Adrenal gland (tissue), 12 donors: ENCODE results near the gene PANK1. TPM values are rescaled to one million over a fixed set of nuclear protein-coding genes. Genes with fewer than 3 reads are reported as not detected.

ENCODE experiments used
- DNase-seq, 7 donors: peaks; one replicate each; pipeline ENCODE4 v3.0.0-alpha.2; 2019 to 2020
- H3K27ac ChIP-seq, 5 donors: fragments of 200-600 bp; sonication (generic) in 4 of 5; 1 replicate in 3 of 5; 2 replicates in 2 of 5; pipeline versions ENCODE4 v1.5.1 to v1.8.0; 2016 to 2020; ENCODE audit warnings: mild to moderate bottlenecking in 1 of 5
- H3K27me3 ChIP-seq: fragments of 200-600 bp; 2 replicates; pipeline ENCODE4 v1.8.0; 2021
- H3K36me3 ChIP-seq, 2 donors: fragments of 200-600 bp; replicated peaks in 1 of 2; 1 replicate in 1 of 2; 2 replicates in 1 of 2; pipeline versions ENCODE4 v1.5.1 to v1.8.0; 2018 to 2022
- H3K4me1 ChIP-seq, 2 donors: fragments of 200-600 bp; replicated peaks in 1 of 2; 1 replicate in 1 of 2; 2 replicates in 1 of 2; pipeline versions ENCODE4 v1.5.1 to v1.8.0; 2018 to 2021
- H3K4me3 ChIP-seq, 4 donors: fragments of 200-600 bp; sonication (generic) in 3 of 4; one replicate each; pipeline ENCODE4 v1.5.1; 2016 to 2018
- H3K9me3 ChIP-seq, 3 donors: fragments of 200-600 bp; sonication (generic) in 1 of 3; replicated peaks in 1 of 3; 1 replicate in 2 of 3; 2 replicates in 1 of 3; pipeline versions ENCODE4 v1.5.1 to v1.8.0; 2016 to 2021
- CTCF ChIP-seq, 6 experiments: fragments of 450-650 bp in 4 of 6; fragments of 200-600 bp in 2 of 6; sonication (generic) in 1 of 6; IDR thresholded peaks; 1 replicate in 5 of 6; 2 replicates in 1 of 6; pipeline versions ENCODE4 v1.5.1 to v1.8.0; 2016 to 2021; ENCODE audit warnings: antibody characterized with exemption in 6 of 6, mild to moderate bottlenecking in 2 of 6, moderate library complexity in 1 of 6
- POLR2A ChIP-seq, 2 donors: fragments of 450-650 bp; IDR thresholded peaks; one replicate each; pipeline ENCODE4 v1.6.1; 2017; ENCODE audit warnings: antibody characterized with exemption in 2 of 2, mild to moderate bottlenecking in 2 of 2, moderate library complexity in 1 of 2
- WGBS, 4 donors: extraction: QIAGEN DNeasy Blood & Tissue Kit in 2 of 4; methylation state at CpG; one replicate each; pipeline versions ENCODE4 v1.1.5 to v1.1.7; 2013 to 2017; 5-methylcytosine and 5-hydroxymethylcytosine counted together
- intact Hi-C, 2 donors: fragments of 100-400 bp; cut with DNase I; formaldehyde crosslinking; loops; one replicate each; pipeline versions ENCODE4 v1.14.1 to v1.15.0; 2022 to 2023
- polyA plus RNA-seq, 3 donors: library from polyadenylated mRNA; stranded (reverse); fragments of 200-250 nt in 2 of 3; fragments of 350-450 nt in 1 of 3; fragmentation: Illumina TruSeq in 1 of 3; extraction: RNeasy Lipid Tissue Mini Kit (QIAGEN cat#74804) in 1 of 3; gene quantifications; one replicate each; pipeline ENCODE4 v1.2.3, GENCODE V29; 2013 to 2014
- total RNA-seq, 9 donors: library from RNA; depleted of rRNA in 4 of 9; stranded (reverse); fragments of >200 nt in 4 of 9; fragments of 120-200 nt in 1 of 9; fragmentation: NEBNext Ultra II Directional in 1 of 9; extraction: Animal tissue kit (Norgen Biotek cat#: 25700) in 1 of 9; gene quantifications; one replicate each; pipeline versions ENCODE4 v1.1.0 to v1.2.4, GENCODE V29; 2013 to 2023
- donor health status: healthy with polysubstance abuse.
- donor health status: Bipolar disorder and iron deficiency.
- donor health status: DM: yes; HTN: yes; CAD: no.
- donor health status: DM: no; HTN: no; CAD: no.
- donor health status: DM: no; HTN: no; CAD: no.
- donor health status: DM: yes; HTN: yes; CAD: no.

The PANK1 gene
- total and polyA plus RNA-seq, 12 donors: 1.1 to 21.3 (median 8.5) TPM

- intact Hi-C loops: no loop called here
- no peaks in the 10 kb centered on the region for H3K4me1 ChIP-seq
- H3K9me3 ChIP-seq: no peaks in the 10 kb centered on the region
- DNase-seq: no peak
- no peaks in the 10 kb centered on the region for H3K36me3 ChIP-seq
- H3K4me3 ChIP-seq: no peak overlapping the region
- no peaks in the 10 kb centered on the region for H3K27me3 ChIP-seq
- TF ChIP-seq CTCF (IDR thresholded peaks at IDR 0.05) (no peak), POLR2A (IDR thresholded peaks at IDR 0.05) (no peak)
- 90 to 100% (median 98%) methylated on average over 1 of the region's 1 CpG for WGBS, 4 donors
- no peak overlapping the region for H3K27ac ChIP-seq
Observed at GRCh38 chr10:89666138-89666537, 21.1 kb upstream of the PANK1 start.

GRCh38 chr10:89665302-89665701 is 20.3 kb upstream of the PANK1 start:
- WGBS, 4 donors: 56 to 72% (median 65%) methylated on average over 2 of the region's 2 CpGs
- DNase-seq: no peak
- Histone ChIP-seq H3K9me3 (no peaks in the 10 kb centered on the region), H3K4me1 (no peaks in the 10 kb centered on the region), H3K27me3 (no peaks in the 10 kb centered on the region), H3K36me3 (no peaks in the 10 kb centered on the region), H3K4me3 (no peak overlapping the region), H3K27ac (no peak overlapping the region)
- intact Hi-C loops: no loop called here
- TF ChIP-seq CTCF (IDR thresholded peaks at IDR 0.05) (no peak), POLR2A (IDR thresholded peaks at IDR 0.05) (no peak)

GRCh38 chr10:89664203-89664602 is 19.2 kb upstream of the PANK1 start:
- 35 to 46% (median 37%) methylated on average over 3 of the region's 3 CpGs for WGBS, 4 donors
- Histone ChIP-seq H3K36me3 (no peaks in the 10 kb centered on the region), H3K4me3 (no peak overlapping the region), H3K4me1 (no peaks in the 10 kb centered on the region), H3K9me3 (no peaks in the 10 kb centered on the region), H3K27me3 (no peaks in the 10 kb centered on the region), H3K27ac (no peak overlapping the region)
- peak; percentile 24 to 59 (median 41) for DNase-seq
- intact Hi-C loops: no loop called here
- TF ChIP-seq POLR2A (IDR thresholded peaks at IDR 0.05) (no peak), CTCF (IDR thresholded peaks at IDR 0.05) (no peak)

DNA sequence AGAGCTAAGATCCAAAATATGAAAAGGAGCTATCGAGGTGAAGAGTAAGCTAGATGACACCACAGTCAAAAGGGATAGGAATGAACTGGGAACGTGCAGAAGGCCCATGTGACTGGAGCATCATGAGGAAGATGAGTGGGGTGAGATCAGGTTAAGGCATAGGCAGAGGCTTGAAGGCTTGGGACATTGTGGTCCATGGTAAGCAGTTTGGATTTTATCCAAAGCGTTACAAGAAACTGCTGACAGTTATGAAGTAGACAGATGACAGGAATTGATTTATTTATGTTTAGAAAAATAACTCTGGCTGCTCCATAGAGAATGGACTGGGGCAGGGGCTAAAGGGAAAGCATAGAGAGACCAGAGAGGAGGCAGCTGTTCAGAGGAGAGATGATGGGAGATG is 18.1 kb upstream of the PANK1 start:
- no peaks in the 10 kb centered on the region for H3K27me3 ChIP-seq
- 66 to 77% (median 74%) methylated on average over 3 of the region's 3 CpGs for WGBS, 4 donors
- H3K4me1 ChIP-seq: no peaks in the 10 kb centered on the region
- intact Hi-C loops: no loop called here
- no peak overlapping the region for H3K4me3 ChIP-seq
- no peaks in the 10 kb centered on the region for H3K36me3 ChIP-seq
- H3K27ac ChIP-seq: no peak overlapping the region
- no peaks in the 10 kb centered on the region for H3K9me3 ChIP-seq
- TF ChIP-seq CTCF (IDR thresholded peaks at IDR 0.05): no peak
- TF ChIP-seq POLR2A (IDR thresholded peaks at IDR 0.05): no peak
- no peak for DNase-seq
